Nucleus accumbens (tissue), 56 donors: Measurements from ENCODE around the gene EIF5A.

Experiments used
- DNase-seq, 56 donors: peaks; one replicate each; lab custom pipeline; 2025; lab: John Stamatoyannopoulos, UW

Gene EIF5A

GRCh38 chr17:7283471-7284216 is 23.8 kb upstream of the EIF5A start:
- DNase-seq: no peak

GRCh38 chr17:7284911-7285310 is 22.5 kb upstream of the EIF5A start:
- DNase-seq: no peak

- DNase-seq: no peak
Observed at GRCh38 chr17:7285679-7286078, 21.7 kb upstream of the EIF5A start.

GRCh38 chr17:7289256-7290032 is 18.0 kb upstream of the EIF5A start:
- DNase-seq: no peak

DNA sequence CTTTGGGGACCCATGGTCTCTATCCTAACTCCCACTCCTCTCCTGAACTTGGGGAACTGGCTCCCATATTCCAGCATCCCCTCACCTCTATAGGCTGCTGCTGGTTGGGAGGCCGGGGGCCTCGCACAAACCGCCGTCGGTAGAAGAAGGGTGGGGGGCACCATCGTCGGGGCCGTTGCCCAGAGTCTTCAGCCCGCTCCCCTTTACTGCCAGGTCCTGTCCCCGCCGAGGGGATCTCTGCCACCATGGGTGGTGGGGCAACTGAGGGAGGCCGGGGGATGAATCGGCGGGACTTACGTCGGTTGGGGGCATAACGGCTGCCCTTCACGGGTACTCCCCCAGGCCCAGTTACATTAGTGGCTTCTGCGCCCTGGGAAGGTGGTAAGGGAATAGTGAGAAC is 17.3 kb upstream of the EIF5A start:
- no peak for DNase-seq

GRCh38 chr17:7290685-7291084 is 16.7 kb upstream of the EIF5A start:
- DNase-seq: no peak

DNA sequence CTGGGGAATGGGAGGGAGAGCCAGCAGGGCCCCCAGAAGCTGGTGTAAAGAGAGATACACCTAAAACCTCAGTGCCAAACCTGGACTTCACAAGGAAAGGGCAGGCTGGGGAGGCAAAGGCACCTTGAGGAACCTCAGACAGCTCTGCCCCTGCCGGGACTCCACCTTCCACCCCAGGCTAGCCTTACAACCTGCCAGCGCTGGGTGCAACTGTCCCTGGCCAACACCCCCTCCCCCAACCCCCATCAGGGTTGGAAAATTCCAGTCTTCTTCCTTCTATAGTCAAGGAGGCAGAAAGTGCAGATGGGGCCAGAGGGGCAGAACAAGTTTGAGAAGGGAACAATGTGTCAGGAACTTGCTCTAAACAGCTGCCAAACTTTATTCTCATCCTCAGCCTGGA is 15.2 kb upstream of the EIF5A start:
- DNase-seq: no peak

- peak in 3 of 56 donors; percentile 1 to 32 (median 20) for DNase-seq
Observed at GRCh38 chr17:7292729-7293128, 14.7 kb upstream of the EIF5A start.

DNA sequence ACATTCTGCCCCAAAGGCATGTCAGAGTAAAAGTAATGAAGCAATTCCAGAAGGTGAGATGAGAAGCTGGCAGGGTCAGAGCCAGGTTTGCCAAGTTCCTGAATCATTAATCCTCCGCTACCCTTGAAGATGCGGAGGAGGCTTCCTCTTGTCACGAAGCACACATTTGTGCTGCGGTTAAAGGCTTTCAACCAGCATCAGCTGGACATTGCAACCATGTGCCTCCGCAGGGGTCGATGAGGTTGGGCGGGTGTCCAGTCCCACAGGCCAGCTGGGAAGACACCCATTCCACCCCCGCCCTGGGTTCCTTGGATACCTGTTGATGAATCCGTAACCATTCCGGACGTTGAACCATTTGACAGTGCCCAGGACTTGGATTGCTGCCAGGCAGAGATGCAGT is 14.3 kb upstream of the EIF5A start:
- no peak for DNase-seq

GRCh38 chr17:7293816-7294613 is 13.4 kb upstream of the EIF5A start:
- peak in 1 of 56 donors; percentile 5 for DNase-seq

DNA sequence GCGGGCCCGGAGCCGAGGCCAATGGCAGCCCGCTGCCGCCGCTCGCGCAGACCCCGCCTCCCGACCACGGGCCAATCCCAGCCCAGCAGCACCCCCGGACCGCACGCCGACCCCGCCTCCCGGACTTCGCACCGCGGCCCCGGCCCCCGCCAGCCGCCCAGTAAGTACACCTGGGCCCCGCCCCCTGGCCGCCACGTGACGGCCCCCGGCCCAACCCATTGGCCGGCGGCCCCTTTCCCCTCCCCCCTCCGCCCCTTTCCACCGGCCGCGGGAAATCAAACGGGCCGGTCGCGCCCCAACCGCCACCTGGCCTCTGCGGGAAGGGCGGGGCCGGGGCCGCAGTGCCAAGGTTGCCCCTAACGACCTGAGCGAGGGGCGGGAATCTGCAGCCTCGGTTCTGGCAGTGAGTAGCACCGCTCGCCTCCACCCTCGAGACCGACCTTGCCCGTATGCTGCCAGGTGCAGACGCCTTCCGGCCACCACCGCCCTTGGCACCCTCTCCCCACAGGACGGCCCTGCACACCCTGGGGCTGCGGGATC is 12.7 kb upstream of the EIF5A start, which contains the start of gene YBX2:
Gene YBX2, minus strand, starts transcription at position 26 of the 540 bp plus-strand sequence. CDS start 139 bp downstream, outside the sequence.
- peak in 5 of 56 donors; percentile 13 to 52 (median 18) for DNase-seq

- DNase-seq: no peak
Observed at GRCh38 chr17:7295230-7296180, 11.9 kb upstream of the EIF5A start.

GRCh38 chr17:7296189-7296861 is 11.1 kb upstream of the EIF5A start:
- DNase-seq: peak in 45 of 56 donors; percentile 20 to 84 (median 58)

GRCh38 chr17:7304179-7304578 is 3.2 kb upstream of the EIF5A start:
- DNase-seq: no peak

- DNase-seq: peak in 18 of 56 donors; percentile 6 to 70 (median 52)
Observed at GRCh38 chr17:7307686-7308624, 527 bp downstream of the EIF5A start.

DNA sequence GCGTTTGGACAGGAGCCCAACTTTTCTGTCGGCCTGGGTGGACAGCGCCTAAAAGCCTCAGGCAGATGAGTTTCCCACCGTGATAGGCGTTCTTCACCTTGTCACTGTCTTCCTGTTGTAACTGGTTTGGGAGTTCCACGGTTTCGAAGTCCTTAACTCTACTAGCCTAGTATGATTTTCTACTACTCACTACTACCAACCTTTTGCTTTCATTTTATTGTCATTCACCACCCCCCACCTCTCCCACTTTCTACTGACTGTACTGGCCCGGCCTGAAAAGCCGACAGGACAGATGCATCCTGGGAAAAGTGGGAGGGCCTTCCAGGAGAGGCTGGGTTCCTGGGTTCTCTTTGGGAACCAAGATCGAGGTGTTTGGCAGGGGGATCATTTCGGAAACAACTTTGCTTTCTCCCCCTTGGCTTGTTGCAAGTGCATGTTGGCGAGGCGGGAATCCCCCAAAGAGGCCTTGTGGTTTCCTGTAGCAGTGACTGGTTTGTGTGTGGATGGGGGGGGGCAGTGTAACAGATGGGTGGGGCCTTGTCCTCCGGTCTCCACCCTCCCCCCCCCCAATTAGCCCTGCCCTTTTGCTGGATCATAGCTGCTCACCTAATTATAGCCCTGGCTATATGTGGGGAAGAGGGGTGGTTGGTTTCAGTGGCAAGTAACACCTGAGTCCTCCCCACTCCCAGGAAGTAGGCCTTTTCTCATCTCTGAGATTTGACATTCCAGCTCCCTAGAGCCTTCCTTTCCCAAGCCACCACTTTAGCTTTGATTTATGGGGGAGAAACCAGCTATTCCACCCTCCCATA is 1.4 kb downstream of the EIF5A start:
- DNase-seq: peak in 36 of 56 donors; percentile 6 to 72 (median 26)

DNA sequence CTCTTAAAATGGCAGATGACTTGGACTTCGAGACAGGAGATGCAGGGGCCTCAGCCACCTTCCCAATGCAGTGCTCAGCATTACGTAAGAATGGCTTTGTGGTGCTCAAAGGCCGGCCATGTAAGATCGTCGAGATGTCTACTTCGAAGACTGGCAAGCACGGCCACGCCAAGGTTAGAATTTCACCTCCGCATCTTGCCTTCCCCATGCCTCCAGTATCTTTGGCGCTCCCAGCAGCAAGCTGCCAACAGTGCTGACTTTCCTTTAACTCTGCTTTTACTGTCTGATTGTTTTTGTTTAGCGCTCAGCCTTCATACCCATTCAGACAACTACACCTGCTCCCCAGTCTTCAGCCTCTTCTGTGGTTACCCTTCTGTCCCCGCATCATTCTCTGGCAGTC is 2.2 kb downstream of the EIF5A start:
- no peak for DNase-seq
